ENCODE results near the gene TAF1C. TPM values are rescaled to one million over a fixed set of nuclear protein-coding genes. Genes with fewer than 3 reads are reported as not detected.

TAF1C gene
- total RNA-seq, 1 donor from 2014 or later, result 94.7 TPM

GRCh38 chr16:84182680-84183571 is 3.9 kb downstream of the TAF1C start:
- peaks cover 7% of the 10 kb centered on the region for H3K4me1 Mint-ChIP-seq (ENCODE audit: low read depth)
- peaks cover 11% of the 10 kb centered on the region for H3K36me3 Mint-ChIP-seq (ENCODE audit: insufficient read depth)
- no peak for DNase-seq (ENCODE audit: low spot score, unreplicated experiment)
- no peaks in the 10 kb centered on the region for H3K27me3 Mint-ChIP-seq
- no peak overlapping the region for H3K4me3 Mint-ChIP-seq (ENCODE audit: low read depth)
- no peak overlapping the region for H3K27ac Mint-ChIP-seq
- no peaks in the 10 kb centered on the region for H3K9me3 Mint-ChIP-seq (ENCODE audit: low read depth)
- TF ChIP-seq CTCF (IDR thresholded peaks at IDR 0.05; ENCODE audit: unreplicated experiment), result no peak

- no peaks in the 10 kb centered on the region for H3K9me3 Mint-ChIP-seq (ENCODE audit: low read depth)
- H3K27me3 Mint-ChIP-seq, result no peaks in the 10 kb centered on the region
- H3K27ac Mint-ChIP-seq, result no peak overlapping the region
- no peak for DNase-seq (ENCODE audit: low spot score, unreplicated experiment)
- no peak overlapping the region for H3K4me3 Mint-ChIP-seq (ENCODE audit: low read depth)
- no peak for TF ChIP-seq CTCF (IDR thresholded peaks at IDR 0.05; ENCODE audit: unreplicated experiment)
- H3K36me3 Mint-ChIP-seq (ENCODE audit: insufficient read depth), result peaks cover 11% of the 10 kb centered on the region
- H3K4me1 Mint-ChIP-seq (ENCODE audit: low read depth), result peaks cover 7% of the 10 kb centered on the region
Observed at GRCh38 chr16:84182104-84182503, 4.8 kb downstream of the TAF1C start.

- Mint-ChIP-seq H3K4me3 (ENCODE audit: low read depth) (no peak overlapping the region), H3K4me1 (ENCODE audit: low read depth) (peaks cover 10% of the 10 kb centered on the region), H3K36me3 (ENCODE audit: insufficient read depth) (peaks cover 11% of the 10 kb centered on the region), H3K9me3 (ENCODE audit: low read depth) (no peaks in the 10 kb centered on the region), H3K27ac (no peak overlapping the region), H3K27me3 (no peaks in the 10 kb centered on the region)
- no peak for DNase-seq (ENCODE audit: low spot score, unreplicated experiment)
- no peak for TF ChIP-seq CTCF (IDR thresholded peaks at IDR 0.05; ENCODE audit: unreplicated experiment)
Observed at GRCh38 chr16:84181144-84181915, 5.5 kb downstream of the TAF1C start.

GRCh38 chr16:84180519-84181140 is 6.2 kb downstream of the TAF1C start:
- H3K9me3 Mint-ChIP-seq (ENCODE audit: low read depth), result no peaks in the 10 kb centered on the region
- no peaks in the 10 kb centered on the region for H3K27me3 Mint-ChIP-seq
- no peak overlapping the region for H3K4me3 Mint-ChIP-seq (ENCODE audit: low read depth)
- DNase-seq (ENCODE audit: low spot score, unreplicated experiment), result no peak
- H3K36me3 Mint-ChIP-seq (ENCODE audit: insufficient read depth), result peaks cover 11% of the 10 kb centered on the region
- peaks cover 5% of the 10 kb centered on the region for H3K4me1 Mint-ChIP-seq (ENCODE audit: low read depth)
- TF ChIP-seq CTCF (IDR thresholded peaks at IDR 0.05; ENCODE audit: unreplicated experiment), result no peak
- H3K27ac Mint-ChIP-seq, result no peak overlapping the region

All from progenitor cell of endocrine pancreas (in vitro differentiated cells).